ENCODE data around the gene RAB11FIP2.
A peak's percentile ranks its signal among the peaks of the same experiment; 100 is the strongest.

RAB11FIP2 gene

GRCh38 chr10:118045837-118046394, 825 bp downstream of the RAB11FIP2 start:
- H3K4me3 ChIP-seq (replicated peaks; ENCODE audit: low read depth, low read length) = peak overlapping the region; percentile 62
- TF ChIP-seq, protein P1, sequence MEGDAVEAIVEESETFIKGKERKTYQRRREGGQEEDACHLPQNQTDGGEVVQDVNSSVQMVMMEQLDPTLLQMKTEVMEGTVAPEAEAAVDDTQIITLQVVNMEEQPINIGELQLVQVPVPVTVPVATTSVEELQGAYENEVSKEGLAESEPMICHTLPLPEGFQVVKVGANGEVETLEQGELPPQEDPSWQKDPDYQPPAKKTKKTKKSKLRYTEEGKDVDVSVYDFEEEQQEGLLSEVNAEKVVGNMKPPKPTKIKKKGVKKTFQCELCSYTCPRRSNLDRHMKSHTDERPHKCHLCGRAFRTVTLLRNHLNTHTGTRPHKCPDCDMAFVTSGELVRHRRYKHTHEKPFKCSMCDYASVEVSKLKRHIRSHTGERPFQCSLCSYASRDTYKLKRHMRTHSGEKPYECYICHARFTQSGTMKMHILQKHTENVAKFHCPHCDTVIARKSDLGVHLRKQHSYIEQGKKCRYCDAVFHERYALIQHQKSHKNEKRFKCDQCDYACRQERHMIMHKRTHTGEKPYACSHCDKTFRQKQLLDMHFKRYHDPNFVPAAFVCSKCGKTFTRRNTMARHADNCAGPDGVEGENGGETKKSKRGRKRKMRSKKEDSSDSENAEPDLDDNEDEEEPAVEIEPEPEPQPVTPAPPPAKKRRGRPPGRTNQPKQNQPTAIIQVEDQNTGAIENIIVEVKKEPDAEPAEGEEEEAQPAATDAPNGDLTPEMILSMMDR (IDR thresholded peaks at IDR 0.05; ENCODE audit: low read depth, low read length, missing control alignments) = no peak
- DNase-seq (ENCODE audit: extremely low read depth, low read depth) = peak; percentile 21

- TF ChIP-seq, protein P1 (IDR thresholded peaks at IDR 0.05; ENCODE audit: low read depth, low read length, missing control alignments) = no peak
- peak overlapping the region; percentile 62 for H3K4me3 ChIP-seq (replicated peaks; ENCODE audit: low read depth, low read length)
These were observed 1.4 kb downstream of the RAB11FIP2 start for GRCh38 chr10:118045158-118045836.

DNA sequence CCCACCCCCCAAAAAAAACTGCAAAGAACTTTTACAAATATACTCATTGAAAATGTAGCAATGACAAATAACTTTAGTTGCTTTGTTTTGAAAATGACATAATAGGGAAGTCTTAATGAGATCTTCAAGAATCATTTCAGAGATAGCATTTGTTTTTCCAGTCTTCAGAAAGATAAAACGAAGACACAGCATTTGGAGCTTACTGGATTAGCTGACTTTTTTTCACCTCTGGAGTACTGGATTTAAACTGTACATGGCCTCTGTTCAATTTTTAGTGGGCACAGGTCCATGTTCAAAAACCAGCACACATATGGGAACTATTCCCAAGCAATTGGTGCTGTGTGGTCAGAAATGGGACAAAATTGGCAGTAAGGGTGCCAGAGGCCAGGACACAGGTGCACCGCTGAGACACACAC, 3.9 kb downstream of the RAB11FIP2 start:
- TF ChIP-seq, protein P1 (IDR thresholded peaks at IDR 0.05; ENCODE audit: low read depth, low read length, missing control alignments) = no peak
- DNase-seq (ENCODE audit: extremely low read depth, low read depth) = peak; percentile 15
- H3K4me3 ChIP-seq (replicated peaks; ENCODE audit: low read depth, low read length) = no peak overlapping the region

More at GRCh38 chr10:118045158-118045836, 1.4 kb downstream of the RAB11FIP2 start:
- no peak for DNase-seq (ENCODE audit: extremely low read depth, low read depth)

DNA sequence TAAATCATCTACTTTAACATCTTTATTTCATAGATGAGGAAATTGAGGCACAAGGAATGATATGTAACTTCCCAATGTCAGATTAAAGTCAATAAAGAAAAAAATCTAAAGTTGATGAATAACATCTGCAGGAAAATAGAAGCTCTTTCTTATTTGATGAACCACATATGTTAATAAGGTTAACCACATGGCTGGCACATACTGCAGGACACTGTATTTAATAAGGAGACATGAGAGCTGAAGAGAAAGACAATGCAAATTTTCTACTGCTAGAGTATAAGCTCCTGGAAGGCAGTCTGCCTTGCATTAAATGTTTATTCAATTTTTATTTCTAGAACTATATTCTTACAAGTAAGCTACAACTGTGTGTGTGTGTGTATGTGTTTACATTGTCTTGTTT, 4.4 kb downstream of the RAB11FIP2 start:
- no peak overlapping the region for H3K4me3 ChIP-seq (replicated peaks; ENCODE audit: low read depth, low read length)
- DNase-seq (ENCODE audit: extremely low read depth, low read depth) = no peak
- TF ChIP-seq, protein P1 (IDR thresholded peaks at IDR 0.05; ENCODE audit: low read depth, low read length, missing control alignments) = no peak

GRCh38 chr10:118041316-118041715, 5.4 kb downstream of the RAB11FIP2 start:
- TF ChIP-seq, protein P1 (IDR thresholded peaks at IDR 0.05; ENCODE audit: low read depth, low read length, missing control alignments) = no peak
- H3K4me3 ChIP-seq (replicated peaks; ENCODE audit: low read depth, low read length) = no peak overlapping the region
- DNase-seq (ENCODE audit: extremely low read depth, low read depth) = no peak

GRCh38 chr10:118036281-118036875, 10.4 kb downstream of the RAB11FIP2 start:
- DNase-seq (ENCODE audit: extremely low read depth, low read depth) = no peak
- no peak overlapping the region for H3K4me3 ChIP-seq (replicated peaks; ENCODE audit: low read depth, low read length)
- TF ChIP-seq, protein P1 (IDR thresholded peaks at IDR 0.05; ENCODE audit: low read depth, low read length, missing control alignments) = no peak

Data from HFF-Myc (cell line).